Measurements from ENCODE around the gene REPS2.
A peak's percentile ranks its signal among the peaks of the same experiment; 100 is the strongest.
"Not testable (repeated sequence)": the region's sequence is repeated elsewhere in the genome, so short reads cannot be mapped to it uniquely, and the experiment has no call there.

The REPS2 gene

GRCh38 chrX:16964976-16965375 lies 18.5 kb downstream of the REPS2 start:
- FAIRE-seq: not testable (repeated sequence)

GRCh38 chrX:16966752-16967448 lies 20.4 kb downstream of the REPS2 start:
- no peak for FAIRE-seq

GRCh38 chrX:16968753-16969152 lies 22.3 kb downstream of the REPS2 start:
- FAIRE-seq: not testable (repeated sequence)

- peak; percentile 11 for FAIRE-seq
Observed at GRCh38 chrX:16970977-16971376, 24.5 kb downstream of the REPS2 start.

GRCh38 chrX:16971694-16972093 lies 25.2 kb downstream of the REPS2 start:
- no peak for FAIRE-seq

GRCh38 chrX:16975233-16975632 lies 28.8 kb downstream of the REPS2 start:
- no peak for FAIRE-seq

- no peak for FAIRE-seq
Observed at GRCh38 chrX:16977771-16978170, 31.3 kb downstream of the REPS2 start.

GRCh38 chrX:16978193-16978984 lies 31.9 kb downstream of the REPS2 start:
- FAIRE-seq: no peak

GRCh38 chrX:16979226-16979625 lies 32.8 kb downstream of the REPS2 start:
- FAIRE-seq: no peak

GRCh38 chrX:16981209-16981608 lies 34.8 kb downstream of the REPS2 start:
- FAIRE-seq: no peak

- FAIRE-seq: peak; percentile 19
Observed at GRCh38 chrX:16981980-16982379, 35.5 kb downstream of the REPS2 start.

- no peak for FAIRE-seq
Observed at GRCh38 chrX:16983051-16983450, 36.6 kb downstream of the REPS2 start.

GRCh38 chrX:16985286-16985685 lies 38.8 kb downstream of the REPS2 start:
- FAIRE-seq: no peak

GRCh38 chrX:16986169-16986568 lies 39.7 kb downstream of the REPS2 start:
- no peak for FAIRE-seq

- FAIRE-seq: no peak
Observed at GRCh38 chrX:16989750-16990149, 43.3 kb downstream of the REPS2 start.

GRCh38 chrX:16990839-16991238 lies 44.4 kb downstream of the REPS2 start:
- no peak for FAIRE-seq

- no peak for FAIRE-seq
Observed at GRCh38 chrX:16992445-16992844, 46.0 kb downstream of the REPS2 start.

GRCh38 chrX:16992951-16993350 lies 46.5 kb downstream of the REPS2 start:
- FAIRE-seq: no peak

GRCh38 chrX:16993791-16994318 lies 47.4 kb downstream of the REPS2 start:
- FAIRE-seq: no peak

GRCh38 chrX:16994736-16995135 lies 48.3 kb downstream of the REPS2 start:
- no peak for FAIRE-seq

- no peak for FAIRE-seq
Observed at GRCh38 chrX:16997313-16997712, 50.9 kb downstream of the REPS2 start.

GRCh38 chrX:16999275-16999674 lies 52.8 kb downstream of the REPS2 start:
- FAIRE-seq: no peak

- no peak for FAIRE-seq
Observed at GRCh38 chrX:17000751-17001150, 54.3 kb downstream of the REPS2 start.

- FAIRE-seq: no peak
Observed at GRCh38 chrX:17005712-17006368, 59.4 kb downstream of the REPS2 start.

All from A204.1 (cell line).